Activated CD8-positive, alpha-beta T cell treated with anti-CD3 and anti-CD28 coated beads for 36 hours (primary cell): ENCODE results near the gene CLCA2. TPM values are rescaled to one million over a fixed set of nuclear protein-coding genes. Genes with fewer than 3 reads are reported as not detected.
"Not testable (repeated sequence)": the region's sequence is repeated elsewhere in the genome, so short reads cannot be mapped to it uniquely, and the experiment has no call there.

Experiments
- ATAC-seq: fragments of 200-7000 bp; cut with Tn5 transposase; one replicate; pipeline ENCODE4 v1.10.0; 2021; ENCODE audit warnings: mild to moderate bottlenecking, moderate library complexity
- CTCF ChIA-PET: fragments of 350-600 bp; sonication (Branson Sonifier 250); formaldehyde crosslinking; loops from one replicate; lab custom pipeline; 2021; ENCODE audit warnings: antibody characterized with exemption; lab: Charles Lee
- POLR2A ChIA-PET: fragments of 350-600 bp; sonication (Branson Sonifier 250); formaldehyde crosslinking; loops from one replicate; lab custom pipeline; 2021; ENCODE audit warnings: antibody characterized with exemption; lab: Charles Lee
- DNase-seq: peaks from one replicate; pipeline ENCODE4 v3.0.0-alpha.2; 2020
- H3K27ac Mint-ChIP-seq: one replicate; pipeline ENCODE4 v1.8.0; 2021; ENCODE audit warnings: mild to moderate bottlenecking, mixed read lengths
- H3K27me3 Mint-ChIP-seq: one replicate; pipeline ENCODE4 v1.8.0; 2021; ENCODE audit warnings: mixed read lengths
- H3K36me3 Mint-ChIP-seq: one replicate; pipeline ENCODE4 v1.8.0; 2021; ENCODE audit warnings: low read depth, mixed read lengths
- H3K4me1 Mint-ChIP-seq: one replicate; pipeline ENCODE4 v1.8.0; 2021; ENCODE audit warnings: low read depth, mixed read lengths
- H3K4me3 Mint-ChIP-seq: one replicate; pipeline ENCODE4 v1.8.0; 2021; ENCODE audit warnings: mild to moderate bottlenecking, moderate library complexity, mixed read lengths
- H3K9me3 Mint-ChIP-seq: one replicate; pipeline ENCODE4 v1.8.0; 2021; ENCODE audit warnings: mixed read lengths
- CTCF ChIP-seq: fragments of 200-600 bp; IDR thresholded peaks from one replicate; pipeline ENCODE4 v1.8.0; 2022; ENCODE audit warnings: antibody characterized with exemption, mild to moderate bottlenecking
- intact Hi-C: fragments of 100-400 bp; cut with micrococcal nuclease; formaldehyde crosslinking; loops from one replicate; pipeline ENCODE4 v1.10.0; 2022
- total RNA-seq, 2 experiments: library from RNA; stranded (reverse); gene quantifications; one replicate each; pipeline ENCODE4 v1.2.3, GENCODE V29; 2021

CLCA2 gene
- total RNA-seq, 2 experiments from 2014 or later = not detected

GRCh38 chr1:86498281-86498680 lies 74.3 kb downstream of the CLCA2 start:
- Mint-ChIP-seq H3K27ac (no peak overlapping the region), H3K4me1 (peaks cover 4% of the 10 kb centered on the region), H3K36me3 (no peaks in the 10 kb centered on the region), H3K9me3 (no peaks in the 10 kb centered on the region), H3K27me3 (no peaks in the 10 kb centered on the region), H3K4me3 (no peak overlapping the region)
- ChIA-PET CTCF (interaction anchor here (1.0 to 7.8 kb wide), 11 partner anchors 10 to 585 kb away, joined by 3 to 79 read pairs (median 12); partner anchors contain the start of gene CLCA2), POLR2A (no interaction called here)
- TF ChIP-seq CTCF = no peak
- DNase-seq (no peak), ATAC-seq (no peak)
- intact Hi-C loops = no loop called here

GRCh38 chr1:86499987-86500593 lies 76.1 kb downstream of the CLCA2 start:
- TF ChIP-seq CTCF = peak; percentile 100
- intact Hi-C loops = loop anchor here (5.0 to 10.0 kb wide), 2 partner anchors 205 to 242 kb away; partner anchors contain the start of gene SH3GLB1
- POLR2A ChIA-PET = interaction anchor here (0.6 kb wide), 1 partner anchor 107 kb away, joined by 5 read pairs; no protein-coding TSS in a partner anchor
- H3K36me3 Mint-ChIP-seq = no peaks in the 10 kb centered on the region
- CTCF ChIA-PET = interaction anchor here (0.6 to 7.8 kb wide), 46 partner anchors 9 to 583 kb away, joined by 3 to 88 read pairs (median 5); partner anchors contain the start of genes CLCA2, ODF2L and SH3GLB1
- DNase-seq (no peak), ATAC-seq (peak; percentile 48)
- H3K27me3 Mint-ChIP-seq = no peaks in the 10 kb centered on the region
- H3K4me3 Mint-ChIP-seq = no peak overlapping the region
- H3K4me1 Mint-ChIP-seq = peaks cover 8% of the 10 kb centered on the region
- no peaks in the 10 kb centered on the region for H3K9me3 Mint-ChIP-seq
- no peak overlapping the region for H3K27ac Mint-ChIP-seq

- H3K27ac Mint-ChIP-seq = no peak overlapping the region
- no peak for ATAC-seq
- intact Hi-C loops = loop anchor here (5.0 to 10.0 kb wide), 2 partner anchors 204 to 242 kb away; partner anchors contain the start of gene SH3GLB1
- no peak for TF ChIP-seq CTCF
- H3K36me3 Mint-ChIP-seq = no peaks in the 10 kb centered on the region
- ChIA-PET POLR2A (interaction anchor here (0.6 kb wide), 1 partner anchor 107 kb away, joined by 5 read pairs; no protein-coding TSS in a partner anchor), CTCF (interaction anchor here (0.6 to 7.8 kb wide), 37 partner anchors 8 to 583 kb away, joined by 3 to 88 read pairs (median 6); partner anchors contain the start of genes CLCA2, ODF2L and SH3GLB1)
- H3K4me3 Mint-ChIP-seq = no peak overlapping the region
- H3K27me3 Mint-ChIP-seq = no peaks in the 10 kb centered on the region
- no peak for DNase-seq
- no peaks in the 10 kb centered on the region for H3K9me3 Mint-ChIP-seq
- H3K4me1 Mint-ChIP-seq = peaks cover 8% of the 10 kb centered on the region
Observed at GRCh38 chr1:86500714-86501113, 76.7 kb downstream of the CLCA2 start.

- H3K9me3 Mint-ChIP-seq, POLR2A ChIA-PET, H3K36me3 Mint-ChIP-seq, H3K4me1 Mint-ChIP-seq, H3K27me3 Mint-ChIP-seq, H3K27ac Mint-ChIP-seq: not testable (repeated sequence)
- CTCF ChIA-PET = interaction anchor here (0.6 to 7.8 kb wide), 28 partner anchors 8 to 252 kb away, joined by 3 to 88 read pairs (median 4); partner anchors contain the start of genes CLCA2, ODF2L and SH3GLB1
- ATAC-seq (peak; percentile 89), DNase-seq (peak; percentile 64)
- peak; percentile 61 for TF ChIP-seq CTCF
- intact Hi-C loops = loop anchor here (1.0 to 10.0 kb wide), 3 partner anchors 122 to 240 kb away; partner anchors contain the start of gene SH3GLB1
- H3K4me3 Mint-ChIP-seq = peak overlapping the region; percentile 80
Observed at GRCh38 chr1:86502125-86502646, 78.2 kb downstream of the CLCA2 start.
